Progenitor cell of endocrine pancreas (in vitro differentiated cells): ENCODE measurements around the gene PACS2. TPM values are rescaled to one million over a fixed set of nuclear protein-coding genes. Genes with fewer than 3 reads are reported as not detected.

ENCODE experiments used
- DNase-seq: peaks from one replicate; pipeline ENCODE4 v3.0.0; 2021; ENCODE audit warnings: low spot score; ENCODE audit not compliant: unreplicated experiment
- H3K27ac Mint-ChIP-seq: 2 replicates; pipeline ENCODE4 v1.8.0; 2021; ENCODE audit warnings: mild to moderate bottlenecking, moderate library complexity, mixed read lengths
- H3K27me3 Mint-ChIP-seq: 2 replicates; pipeline ENCODE4 v1.8.0; 2021; ENCODE audit warnings: mixed read lengths
- H3K36me3 Mint-ChIP-seq: 2 replicates; pipeline ENCODE4 v1.8.0; 2022; ENCODE audit warnings: mixed read lengths; ENCODE audit not compliant: insufficient read depth
- H3K4me1 Mint-ChIP-seq: 2 replicates; pipeline ENCODE4 v1.8.0; 2021; ENCODE audit warnings: low read depth, mixed read lengths
- H3K4me3 Mint-ChIP-seq: 2 replicates; pipeline ENCODE4 v1.8.0; 2021; ENCODE audit warnings: low read depth, mild to moderate bottlenecking, moderate library complexity, mixed read lengths
- H3K9me3 Mint-ChIP-seq: 2 replicates; pipeline ENCODE4 v1.8.0; 2021; ENCODE audit warnings: low read depth, mixed read lengths
- CTCF ChIP-seq: fragments of 200-600 bp; sonication (generic); IDR thresholded peaks from one replicate; pipeline ENCODE4 v1.5.0; 2021; ENCODE audit warnings: antibody characterized with exemption, mild to moderate bottlenecking; ENCODE audit not compliant: unreplicated experiment
- total RNA-seq: library from RNA; stranded (reverse); gene quantifications from 2 replicates; pipeline ENCODE4 v1.2.1, GENCODE V29; 2021

Gene PACS2
- total RNA-seq, 1 donor from 2014 or later = 193 TPM

- no peak overlapping the region for H3K27ac Mint-ChIP-seq
- H3K27me3 Mint-ChIP-seq = no peaks in the 10 kb centered on the region
- DNase-seq = no peak
- peak overlapping the region; percentile 81 for H3K4me3 Mint-ChIP-seq
- H3K4me1 Mint-ChIP-seq = peaks cover 13% of the 10 kb centered on the region
- no peak for TF ChIP-seq CTCF
- no peaks in the 10 kb centered on the region for H3K36me3 Mint-ChIP-seq
- H3K9me3 Mint-ChIP-seq = no peaks in the 10 kb centered on the region
These were observed 1.6 kb upstream of the PACS2 start for GRCh38 chr14:105312973-105313372.

GRCh38 chr14:105313381-105314286, 914 bp upstream of the PACS2 start:
- Mint-ChIP-seq H3K4me3 (peak overlapping the region; percentile 81), H3K9me3 (no peaks in the 10 kb centered on the region), H3K4me1 (peaks cover 13% of the 10 kb centered on the region), H3K36me3 (no peaks in the 10 kb centered on the region), H3K27ac (peak overlapping the region; percentile 88), H3K27me3 (no peaks in the 10 kb centered on the region)
- DNase-seq = peak; percentile 27
- no peak for TF ChIP-seq CTCF

GRCh38 chr14:105315211-105315721, 718 bp downstream of the PACS2 start:
- TF ChIP-seq CTCF = no peak
- peak overlapping the region; percentile 91 for H3K4me3 Mint-ChIP-seq
- H3K27ac Mint-ChIP-seq = peak overlapping the region; percentile 89
- no peaks in the 10 kb centered on the region for H3K9me3 Mint-ChIP-seq
- H3K4me1 Mint-ChIP-seq = peaks cover 14% of the 10 kb centered on the region
- H3K36me3 Mint-ChIP-seq = peaks cover 2% of the 10 kb centered on the region
- no peaks in the 10 kb centered on the region for H3K27me3 Mint-ChIP-seq
- DNase-seq = peak; percentile 38

GRCh38 chr14:105315941-105316576, 1.5 kb downstream of the PACS2 start:
- Mint-ChIP-seq H3K27ac (peak overlapping the region; percentile 89), H3K27me3 (no peaks in the 10 kb centered on the region), H3K9me3 (no peaks in the 10 kb centered on the region), H3K4me3 (peak overlapping the region; percentile 91), H3K36me3 (peaks cover 2% of the 10 kb centered on the region), H3K4me1 (peaks cover 14% of the 10 kb centered on the region)
- DNase-seq = no peak
- no peak for TF ChIP-seq CTCF

GRCh38 chr14:105316577-105316941, 2.0 kb downstream of the PACS2 start:
- Mint-ChIP-seq H3K27me3 (no peaks in the 10 kb centered on the region), H3K27ac (no peak overlapping the region), H3K36me3 (peaks cover 2% of the 10 kb centered on the region), H3K4me1 (peaks cover 14% of the 10 kb centered on the region), H3K4me3 (peak overlapping the region; percentile 91), H3K9me3 (no peaks in the 10 kb centered on the region)
- DNase-seq = no peak
- TF ChIP-seq CTCF = no peak
